ENCODE measurements around the gene MT1HL1. TPM values are rescaled to one million over a fixed set of nuclear protein-coding genes. Genes with fewer than 3 reads are reported as not detected.

The MT1HL1 gene
- total RNA-seq, 3 donors from 2014 or later (not counting 1 experiment from before 2014, with no cell fraction given): not detected

- Mint-ChIP-seq H3K36me3 (no peaks in the 10 kb centered on the region), H3K9me3 (peaks cover 0 to 2% of the 10 kb centered on the region in 2 donors), H3K27ac (no peak overlapping the region), H3K4me1 (no peaks in the 10 kb centered on the region), H3K4me3 (no peak overlapping the region), H3K27me3 (ENCODE audit: low read depth in 2 of 2) (no peaks in the 10 kb centered on the region)
- TF ChIP-seq CTCF (IDR thresholded peaks at IDR 0.05): no peak
- Histone ChIP-seq H3K9me3 (ENCODE audit: control insufficient read depth, insufficient read depth, low read length) (no peaks in the 10 kb centered on the region), H3K36me3 (ENCODE audit: control insufficient read depth, insufficient read depth, low read length) (no peaks in the 10 kb centered on the region), H3K4me1 (ENCODE audit: control insufficient read depth, insufficient read depth, low read length) (no peaks in the 10 kb centered on the region), H3K27me3 (ENCODE audit: control insufficient read depth, insufficient read depth, low read length) (no peaks in the 10 kb centered on the region), H3K27ac (ENCODE audit: low read length) (no peak overlapping the region), H3K4me3 (ENCODE audit: low read length) (no peak overlapping the region)
- intact Hi-C loops (cut with micrococcal nuclease): no loop called here
- DNase-seq (no peak), ATAC-seq (no peak)
- WGBS (ENCODE audit: insufficient coverage): 96% methylated on average over 4 of the region's 6 CpGs
Measured at GRCh38 chr1:236980673-236981072, 23.6 kb downstream of the MT1HL1 start.

- Histone ChIP-seq H3K4me1 (ENCODE audit: control insufficient read depth, insufficient read depth, low read length) (no peaks in the 10 kb centered on the region), H3K9me3 (ENCODE audit: control insufficient read depth, insufficient read depth, low read length) (no peaks in the 10 kb centered on the region), H3K4me3 (ENCODE audit: low read length) (no peak overlapping the region), H3K27me3 (ENCODE audit: control insufficient read depth, insufficient read depth, low read length) (no peaks in the 10 kb centered on the region), H3K36me3 (ENCODE audit: control insufficient read depth, insufficient read depth, low read length) (no peaks in the 10 kb centered on the region), H3K27ac (ENCODE audit: low read length) (no peak overlapping the region)
- peaks cover 0 to 1% of the 10 kb centered on the region in 2 donors for H3K27me3 Mint-ChIP-seq (ENCODE audit: low read depth in 2 of 2)
- 89% methylated on average over 12 of the region's 13 CpGs for WGBS (ENCODE audit: insufficient coverage)
- H3K9me3 Mint-ChIP-seq: peaks cover 0 to 2% of the 10 kb centered on the region in 2 donors
- intact Hi-C loops (cut with micrococcal nuclease): no loop called here
- ATAC-seq: no peak
- H3K36me3 Mint-ChIP-seq: no peaks in the 10 kb centered on the region
- no peaks in the 10 kb centered on the region for H3K4me1 Mint-ChIP-seq
- TF ChIP-seq CTCF (IDR thresholded peaks at IDR 0.05): no peak
- no peak for DNase-seq
- H3K27ac Mint-ChIP-seq: no peak overlapping the region
- no peak overlapping the region for H3K4me3 Mint-ChIP-seq
Measured at GRCh38 chr1:236979149-236979900, 24.9 kb downstream of the MT1HL1 start.

- no peaks in the 10 kb centered on the region for H3K4me1 Mint-ChIP-seq
- 92% methylated on average over 14 of the region's 14 CpGs for WGBS (ENCODE audit: insufficient coverage)
Measured at GRCh38 chr1:236978740-236979139, 25.5 kb downstream of the MT1HL1 start.

More at GRCh38 chr1:236978740-236979139, 25.5 kb downstream of the MT1HL1 start:
- Histone ChIP-seq H3K4me1 (ENCODE audit: control insufficient read depth, insufficient read depth, low read length) (no peaks in the 10 kb centered on the region), H3K36me3 (ENCODE audit: control insufficient read depth, insufficient read depth, low read length) (no peaks in the 10 kb centered on the region), H3K27me3 (ENCODE audit: control insufficient read depth, insufficient read depth, low read length) (no peaks in the 10 kb centered on the region), H3K9me3 (ENCODE audit: control insufficient read depth, insufficient read depth, low read length) (no peaks in the 10 kb centered on the region), H3K27ac (ENCODE audit: low read length) (no peak overlapping the region), H3K4me3 (ENCODE audit: low read length) (no peak overlapping the region)
- Mint-ChIP-seq H3K27ac (no peak overlapping the region), H3K9me3 (peaks cover 0 to 2% of the 10 kb centered on the region in 2 donors), H3K4me3 (no peak overlapping the region), H3K36me3 (no peaks in the 10 kb centered on the region), H3K27me3 (ENCODE audit: low read depth in 2 of 2) (peaks cover 0 to 2% of the 10 kb centered on the region in 2 donors)
- ATAC-seq (no peak), DNase-seq (no peak)
- no peak for TF ChIP-seq CTCF (IDR thresholded peaks at IDR 0.05)
- intact Hi-C loops (cut with micrococcal nuclease): no loop called here
